Activated T-cell treated with anti-CD3 and anti-CD28 coated beads for 1 hour (primary cell): ENCODE measurements around the gene DHX30.
"Not testable (repeated sequence)": the region's sequence is repeated elsewhere in the genome, so short reads cannot be mapped to it uniquely, and the experiment has no call there.

ENCODE experiments used
- DNase-seq: peaks from one replicate; pipeline ENCODE4 v3.0.0-alpha.2; 2020; ENCODE audit warnings: low read depth

Gene DHX30

GRCh38 chr3:47802734-47803479 lies at the start of gene DHX30:
Gene DHX30, plus strand, starts transcription at chr3:47803138. Its CDS starts 7,546 bp downstream, at chr3:47810684.
- DNase-seq: peak; percentile 73

- no peak for DNase-seq
Measured at GRCh38 chr3:47758261-47759025, 44.5 kb upstream of the DHX30 start.

GRCh38 chr3:47760207-47760606 lies 42.7 kb upstream of the DHX30 start:
- not testable (repeated sequence) for DNase-seq

GRCh38 chr3:47761046-47761445 lies 41.9 kb upstream of the DHX30 start:
- no peak for DNase-seq

GRCh38 chr3:47762233-47762632 lies 40.7 kb upstream of the DHX30 start:
- DNase-seq: no peak

GRCh38 chr3:47766186-47766585 lies 36.8 kb upstream of the DHX30 start:
- DNase-seq: no peak

GRCh38 chr3:47772047-47772446 lies 30.9 kb upstream of the DHX30 start:
- DNase-seq: no peak

- DNase-seq: no peak
Measured at GRCh38 chr3:47772788-47773187, 30.1 kb upstream of the DHX30 start.

GRCh38 chr3:47778746-47779145 lies 24.2 kb upstream of the DHX30 start:
- no peak for DNase-seq

- DNase-seq: peak; percentile 50
Measured at GRCh38 chr3:47780741-47781684, 21.9 kb upstream of the DHX30 start.

GRCh38 chr3:47781685-47782445 lies 21.1 kb upstream of the DHX30 start, which contains the start of gene SMARCC1:
Gene SMARCC1, minus strand, starts transcription at chr3:47781893. Its CDS starts 96 bp downstream, at chr3:47781797.
- DNase-seq: peak; percentile 97

GRCh38 chr3:47782446-47783308 lies 20.3 kb upstream of the DHX30 start:
- no peak for DNase-seq

GRCh38 chr3:47783673-47784072 lies 19.3 kb upstream of the DHX30 start:
- DNase-seq: no peak

GRCh38 chr3:47791193-47791855 lies 11.6 kb upstream of the DHX30 start:
- DNase-seq: no peak

GRCh38 chr3:47792699-47793098 lies 10.2 kb upstream of the DHX30 start:
- no peak for DNase-seq

GRCh38 chr3:47794544-47794943 lies 8.4 kb upstream of the DHX30 start:
- no peak for DNase-seq

GRCh38 chr3:47799733-47800132 lies 3.2 kb upstream of the DHX30 start:
- no peak for DNase-seq

GRCh38 chr3:47803480-47804025 lies 615 bp downstream of the DHX30 start:
- no peak for DNase-seq

- DNase-seq: no peak
Measured at GRCh38 chr3:47804577-47804976, 1.6 kb downstream of the DHX30 start.
